Activated CD4-positive, alpha-beta T cell treated with anti-CD3 and anti-CD28 coated beads, Interleukin-2, amount 50 U/mL, for 24 hours (primary cell): ENCODE data around the gene MEFV.
"Not testable (repeated sequence)": the region's sequence is repeated elsewhere in the genome, so short reads cannot be mapped to it uniquely, and the experiment has no call there.

Experiments used
- DNase-seq, 2 donors: peaks; one replicate each; pipeline ENCODE4 v3.0.0-alpha.2; 2020; ENCODE audit warnings: low read depth in 1 of 2, low spot score in 1 of 2

The MEFV gene

GRCh38 chr16:3256146-3256865 lies at the start of gene MEFV:
Gene MEFV, minus strand, starts transcription at chr16:3256633. Its CDS starts 46 bp downstream, at chr16:3256587.
- no peak for DNase-seq

GRCh38 chr16:3306078-3306477 lies 49.6 kb upstream of the MEFV start:
- no peak for DNase-seq

GRCh38 chr16:3305109-3306068 lies 49.0 kb upstream of the MEFV start, which contains the start of the genes TIGD7 and ZNF75A:
Gene TIGD7, minus strand, starts transcription at chr16:3305430. Its CDS starts 4,816 bp downstream, at chr16:3300614.
Gene ZNF75A, plus strand, starts transcription at chr16:3305497. Its CDS starts 2,932 bp downstream, at chr16:3308429.
- DNase-seq, result peak; percentile 62 to 71

GRCh38 chr16:3304370-3304769 lies 47.9 kb upstream of the MEFV start:
- DNase-seq, result no peak

GRCh38 chr16:3295783-3296182 lies 39.4 kb upstream of the MEFV start:
- no peak for DNase-seq

- DNase-seq, result no peak
Measured at GRCh38 chr16:3295209-3295608, 38.8 kb upstream of the MEFV start.

- no peak for DNase-seq
Measured at GRCh38 chr16:3292604-3293003, 36.2 kb upstream of the MEFV start.

- DNase-seq, result no peak
Measured at GRCh38 chr16:3289998-3290673, 33.7 kb upstream of the MEFV start.

- DNase-seq, result no peak
Measured at GRCh38 chr16:3285131-3285530, 28.7 kb upstream of the MEFV start.

- DNase-seq, result no peak
Measured at GRCh38 chr16:3283543-3284447, 27.4 kb upstream of the MEFV start.

GRCh38 chr16:3282730-3283542 lies 26.5 kb upstream of the MEFV start, which contains the start of gene ZNF263:
Gene ZNF263, plus strand, starts transcription at chr16:3283491. Its CDS starts 328 bp downstream, at chr16:3283819.
- peak; percentile 84 to 93 for DNase-seq

- no peak for DNase-seq
Measured at GRCh38 chr16:3282103-3282729, 25.8 kb upstream of the MEFV start.

GRCh38 chr16:3281222-3281820 lies 24.9 kb upstream of the MEFV start:
- DNase-seq, result no peak

GRCh38 chr16:3276679-3277078 lies 20.2 kb upstream of the MEFV start:
- no peak for DNase-seq

- DNase-seq, result no peak
Measured at GRCh38 chr16:3274947-3275346, 18.5 kb upstream of the MEFV start.

- DNase-seq, result no peak
Measured at GRCh38 chr16:3274490-3274889, 18.1 kb upstream of the MEFV start.

GRCh38 chr16:3271281-3271680 lies 14.8 kb upstream of the MEFV start:
- not testable (repeated sequence) for DNase-seq

GRCh38 chr16:3270718-3271117 lies 14.3 kb upstream of the MEFV start:
- DNase-seq, result not testable (repeated sequence)
